Measurements from ENCODE around the gene ARG2.
A peak's percentile ranks its signal among the peaks of the same experiment; 100 is the strongest.
"Not testable (repeated sequence)": the region's sequence is repeated elsewhere in the genome, so short reads cannot be mapped to it uniquely, and the experiment has no call there.

The ARG2 gene

GRCh38 chr14:67586369-67586768 is 33.4 kb upstream of the ARG2 start:
- no peak for DNase-seq (ENCODE audit: low read depth in 2 of 2)

DNA sequence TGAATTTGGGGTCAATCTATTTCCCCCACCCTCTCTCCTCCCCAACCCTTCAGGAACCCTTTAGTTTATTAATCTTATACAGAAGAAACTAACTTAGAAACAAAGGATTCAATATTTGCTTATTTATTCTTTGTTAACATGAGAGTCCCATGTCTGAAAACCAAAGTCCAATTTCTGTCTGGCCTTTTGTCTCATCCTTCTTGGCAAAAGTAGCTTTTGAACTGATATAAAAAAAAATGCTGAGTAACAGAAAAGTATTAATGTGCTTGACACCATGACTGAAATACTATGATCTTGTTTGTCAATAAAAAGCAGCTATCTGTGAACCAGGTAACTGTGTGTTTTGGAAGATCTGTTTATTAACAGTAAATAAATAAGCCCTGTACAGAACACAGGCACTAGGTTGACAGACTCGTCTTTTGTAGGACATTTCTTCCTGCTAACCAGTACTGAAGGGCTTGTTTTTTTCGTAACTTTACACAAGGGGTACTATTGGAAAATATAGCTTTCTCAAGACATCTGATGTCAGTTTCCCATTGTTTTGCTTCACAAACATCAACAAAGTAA is 30.4 kb upstream of the ARG2 start:
- DNase-seq (ENCODE audit: low read depth in 2 of 2): no peak

- not testable (repeated sequence) for DNase-seq (ENCODE audit: low read depth in 2 of 2)
Measured at GRCh38 chr14:67593650-67594049, 26.1 kb upstream of the ARG2 start.

DNA sequence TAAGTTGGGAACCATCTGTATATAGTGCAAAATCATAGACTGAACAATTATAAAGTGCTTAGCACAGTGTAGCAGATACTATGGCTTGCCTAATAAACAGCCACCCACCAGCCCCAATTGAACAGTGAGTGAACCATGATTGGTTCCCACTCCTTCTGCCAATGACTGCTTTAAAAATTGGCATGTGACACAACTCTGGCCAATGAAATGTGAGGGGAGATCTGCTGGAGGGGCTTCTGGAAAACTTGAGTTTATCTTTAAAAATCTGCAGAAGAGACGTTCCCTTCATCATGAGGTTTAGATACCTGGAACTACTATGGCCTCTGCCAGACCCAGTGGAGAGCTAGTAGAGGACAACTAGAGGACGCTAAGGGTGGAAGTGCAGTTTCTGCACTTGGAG is 24.3 kb upstream of the ARG2 start:
- DNase-seq (ENCODE audit: low read depth in 2 of 2): no peak

GRCh38 chr14:67599698-67600561 is 19.8 kb upstream of the ARG2 start, which contains the start of gene PIGH:
Gene PIGH (minus strand): TSS chr14:67600268. CDS start chr14:67600203, 65 bp downstream.
- peak; percentile 91 to 92 for DNase-seq (ENCODE audit: low read depth in 2 of 2)

DNA sequence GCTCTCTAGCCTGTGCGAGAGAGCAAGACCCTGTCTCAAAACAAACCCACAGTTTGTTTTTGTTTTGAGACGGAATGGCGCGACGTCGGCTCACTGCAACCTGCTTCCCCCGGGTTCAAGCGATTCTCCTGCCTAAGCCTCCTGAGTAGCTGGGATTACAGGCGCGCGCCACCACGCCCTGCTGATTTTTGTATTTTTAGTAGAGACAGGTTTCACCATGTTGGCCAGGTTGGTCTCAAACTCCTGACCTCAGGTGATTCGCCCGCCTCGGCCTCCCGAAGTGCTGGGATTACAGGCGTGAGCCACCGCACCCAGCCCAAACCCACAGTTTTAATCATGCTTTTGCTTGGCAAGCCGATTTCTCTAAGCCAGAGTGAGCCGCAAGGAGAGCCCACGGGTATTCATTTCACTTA is 19.2 kb upstream of the ARG2 start:
- DNase-seq (ENCODE audit: low read depth in 2 of 2): not testable (repeated sequence)

- DNase-seq (ENCODE audit: low read depth in 2 of 2): no peak
Measured at GRCh38 chr14:67602076-67602475, 17.6 kb upstream of the ARG2 start.

GRCh38 chr14:67602995-67603545 is 16.6 kb upstream of the ARG2 start:
- DNase-seq (ENCODE audit: low read depth in 2 of 2): no peak

GRCh38 chr14:67607646-67608045 is 12.1 kb upstream of the ARG2 start:
- DNase-seq (ENCODE audit: low read depth in 2 of 2): no peak

- DNase-seq (ENCODE audit: low read depth in 2 of 2): no peak
Measured at GRCh38 chr14:67609642-67610310, 9.9 kb upstream of the ARG2 start.

DNA sequence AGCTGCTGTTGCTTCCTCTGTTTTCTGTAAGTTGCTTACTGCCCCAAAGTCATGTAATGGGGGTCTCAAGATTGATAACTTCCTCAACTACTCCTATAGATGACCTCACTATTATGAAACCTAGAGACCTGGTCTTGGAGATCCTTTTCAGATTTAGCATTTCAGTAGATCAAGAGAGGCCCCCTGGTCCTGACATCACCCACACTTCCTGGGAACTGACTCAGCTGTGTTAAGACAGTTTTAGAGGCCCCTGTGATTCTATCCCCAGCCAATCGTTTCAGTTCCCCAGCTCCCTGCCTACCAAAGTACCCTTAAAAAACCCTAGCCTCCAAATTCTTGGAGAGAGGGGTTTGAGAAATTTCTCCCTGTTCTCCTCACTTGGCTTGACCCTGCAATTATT is 9.2 kb upstream of the ARG2 start:
- DNase-seq (ENCODE audit: low read depth in 2 of 2): no peak

GRCh38 chr14:67618617-67619063 is 1.1 kb upstream of the ARG2 start:
- DNase-seq (ENCODE audit: low read depth in 2 of 2): no peak

GRCh38 chr14:67620217-67620785 is 581 bp downstream of the ARG2 start:
- DNase-seq (ENCODE audit: low read depth in 2 of 2): no peak

DNA sequence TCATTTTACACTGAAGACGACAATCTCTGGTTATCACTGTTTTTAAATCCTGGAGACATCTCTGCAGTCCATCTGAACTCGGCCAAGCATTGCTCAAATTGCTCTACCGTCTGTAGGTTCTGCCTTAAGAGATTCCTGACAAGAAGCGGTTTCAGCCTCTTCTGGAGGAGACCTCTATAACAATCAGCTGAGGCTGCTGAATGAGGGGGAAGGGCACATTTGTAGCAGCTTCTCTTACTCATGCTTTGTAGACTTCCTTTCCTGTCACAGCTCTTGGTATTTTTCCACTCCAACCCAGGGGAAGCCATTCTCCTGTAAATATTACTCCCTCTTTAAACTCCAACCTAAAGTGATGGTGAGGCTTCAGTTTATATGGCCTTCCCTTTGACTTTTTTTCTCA is 3.0 kb downstream of the ARG2 start:
- no peak for DNase-seq (ENCODE audit: low read depth in 2 of 2)

DNA sequence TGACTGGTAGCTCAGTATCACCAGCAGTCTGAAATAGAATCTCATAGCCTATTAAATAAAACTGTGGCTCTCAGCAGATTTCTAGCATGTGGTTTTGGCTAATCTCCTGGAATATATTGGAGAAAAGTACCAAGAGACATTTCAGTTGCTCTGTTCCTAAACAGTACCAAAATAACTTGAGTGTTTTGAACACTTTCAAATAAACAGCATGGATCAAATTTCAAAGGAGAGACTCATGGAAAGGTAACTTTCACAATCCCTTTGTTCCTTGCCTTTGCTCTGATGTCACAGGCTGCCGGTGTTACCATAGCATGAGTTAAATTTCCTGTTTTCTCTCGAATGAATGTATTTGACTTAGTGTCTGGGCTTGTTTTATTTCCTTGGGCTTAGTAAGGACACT is 3.4 kb downstream of the ARG2 start:
- DNase-seq (ENCODE audit: low read depth in 2 of 2): no peak

GRCh38 chr14:67626131-67626530 is 6.4 kb downstream of the ARG2 start:
- not testable (repeated sequence) for DNase-seq (ENCODE audit: low read depth in 2 of 2)

- no peak for DNase-seq (ENCODE audit: low read depth in 2 of 2)
Measured at GRCh38 chr14:67627519-67627918, 7.8 kb downstream of the ARG2 start.

- no peak for DNase-seq (ENCODE audit: low read depth in 2 of 2)
Measured at GRCh38 chr14:67630186-67630585, 10.5 kb downstream of the ARG2 start.

DNA sequence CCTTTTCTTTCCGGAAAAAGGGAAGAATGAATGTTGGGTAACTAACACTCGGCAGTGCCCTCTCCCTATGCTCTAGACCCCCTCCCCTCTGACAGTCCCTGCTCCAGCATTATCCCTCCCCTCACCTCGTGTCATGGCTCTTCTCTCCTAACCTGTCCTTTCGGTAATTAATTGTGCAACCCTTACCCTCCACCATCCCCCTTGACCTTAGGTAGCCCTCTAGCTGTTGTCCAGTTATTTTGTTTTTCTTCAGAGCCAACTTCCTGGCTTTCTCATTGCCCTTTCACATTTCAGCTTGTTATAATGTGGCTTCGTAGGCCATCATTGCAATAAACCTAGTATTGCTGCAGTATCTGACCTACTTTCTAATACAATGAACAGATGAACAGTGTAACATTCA is 11.2 kb downstream of the ARG2 start:
- DNase-seq (ENCODE audit: low read depth in 2 of 2): no peak

DNA sequence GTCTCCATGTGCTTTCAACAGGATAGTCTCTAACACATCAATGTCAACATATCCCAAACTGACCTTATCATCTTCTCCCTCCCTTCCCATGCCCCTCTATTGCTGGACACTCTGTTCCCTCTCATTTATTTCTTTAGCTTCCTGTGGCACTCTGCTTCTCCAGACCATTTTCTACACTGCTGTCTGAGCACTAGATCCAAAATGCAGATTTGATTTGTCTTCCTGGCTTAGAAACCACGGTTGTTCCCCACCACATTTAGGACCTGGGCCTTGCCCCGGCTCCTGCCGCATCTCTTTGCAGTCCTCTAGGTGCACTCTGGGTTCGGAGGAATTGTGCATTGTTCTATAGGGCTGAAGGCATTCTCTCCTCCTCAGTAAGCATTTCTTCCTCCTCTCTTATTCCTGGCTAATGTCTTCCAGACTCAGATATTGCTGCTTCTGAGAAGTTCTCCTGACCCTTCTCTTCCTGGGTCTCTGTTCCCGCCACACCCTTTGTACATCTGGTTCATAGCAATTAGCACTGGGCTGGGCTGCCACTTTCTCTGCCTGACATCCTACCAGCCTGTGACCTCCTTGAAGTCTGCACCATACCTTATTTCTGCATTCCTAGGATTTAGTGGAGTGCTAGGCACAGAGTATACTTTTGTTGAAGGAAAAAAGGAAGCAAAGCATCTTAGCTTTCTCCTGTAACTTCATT is 13.9 kb downstream of the ARG2 start:
- no peak for DNase-seq (ENCODE audit: low read depth in 2 of 2)

GRCh38 chr14:67636361-67636919 is 16.7 kb downstream of the ARG2 start:
- no peak for DNase-seq (ENCODE audit: low read depth in 2 of 2)
